Smooth muscle cell of the coronary artery (primary cell): ENCODE data around the gene NFASC. TPM values are rescaled to one million over a fixed set of nuclear protein-coding genes. Genes with fewer than 3 reads are reported as not detected.

Experiments used
- total RNA-seq: library from RNA; depleted of rRNA; stranded (reverse); fragments of >200 nt; gene quantifications from 2 replicates; pipeline ENCODE4 v1.2.3, GENCODE V29; 2014; ENCODE audit warnings: low replicate concordance

The NFASC gene
- 7.2 and 33.3 TPM in 2 replicates for total RNA-seq

DNA sequence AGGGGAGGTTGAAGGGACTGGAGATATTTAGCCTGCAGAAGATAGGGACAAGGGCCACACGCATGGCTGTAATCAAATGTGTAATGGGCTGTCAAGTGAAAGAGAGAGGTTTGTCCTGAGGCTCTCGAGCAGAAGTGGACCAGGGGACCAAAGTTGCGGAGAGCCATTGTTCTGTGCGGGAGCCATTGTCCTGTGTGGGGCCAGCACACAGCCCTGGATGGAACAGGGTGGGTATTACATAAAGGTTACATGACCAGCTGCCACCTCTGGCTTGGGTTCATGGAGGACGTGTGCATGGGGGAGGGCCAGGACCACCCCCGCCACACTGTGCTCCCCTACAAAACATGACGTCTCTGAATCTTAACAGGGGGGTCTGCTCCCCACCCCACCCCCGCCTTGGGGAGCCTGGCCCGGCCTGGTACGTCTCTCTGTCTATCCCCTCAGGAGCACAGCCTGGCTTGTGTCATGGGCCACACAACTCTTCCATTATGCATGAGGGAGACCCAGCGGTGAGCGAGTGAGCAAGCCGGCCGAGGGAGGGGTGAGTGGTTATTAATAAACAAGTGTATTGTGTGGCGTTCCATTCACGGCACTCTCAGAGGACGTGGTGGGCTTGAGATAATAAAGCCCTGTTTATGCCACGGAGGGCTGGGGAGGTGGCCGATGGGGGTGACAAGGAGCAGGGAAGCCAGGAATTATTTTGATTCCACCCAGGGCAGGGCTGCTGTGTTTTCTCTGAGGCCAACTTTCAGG, at the start of gene NFASC:
NFASC (plus strand) TSS at position 703 of the 753 bp plus-strand sequence. CDS start 73,454 bp downstream, outside the sequence.

DNA sequence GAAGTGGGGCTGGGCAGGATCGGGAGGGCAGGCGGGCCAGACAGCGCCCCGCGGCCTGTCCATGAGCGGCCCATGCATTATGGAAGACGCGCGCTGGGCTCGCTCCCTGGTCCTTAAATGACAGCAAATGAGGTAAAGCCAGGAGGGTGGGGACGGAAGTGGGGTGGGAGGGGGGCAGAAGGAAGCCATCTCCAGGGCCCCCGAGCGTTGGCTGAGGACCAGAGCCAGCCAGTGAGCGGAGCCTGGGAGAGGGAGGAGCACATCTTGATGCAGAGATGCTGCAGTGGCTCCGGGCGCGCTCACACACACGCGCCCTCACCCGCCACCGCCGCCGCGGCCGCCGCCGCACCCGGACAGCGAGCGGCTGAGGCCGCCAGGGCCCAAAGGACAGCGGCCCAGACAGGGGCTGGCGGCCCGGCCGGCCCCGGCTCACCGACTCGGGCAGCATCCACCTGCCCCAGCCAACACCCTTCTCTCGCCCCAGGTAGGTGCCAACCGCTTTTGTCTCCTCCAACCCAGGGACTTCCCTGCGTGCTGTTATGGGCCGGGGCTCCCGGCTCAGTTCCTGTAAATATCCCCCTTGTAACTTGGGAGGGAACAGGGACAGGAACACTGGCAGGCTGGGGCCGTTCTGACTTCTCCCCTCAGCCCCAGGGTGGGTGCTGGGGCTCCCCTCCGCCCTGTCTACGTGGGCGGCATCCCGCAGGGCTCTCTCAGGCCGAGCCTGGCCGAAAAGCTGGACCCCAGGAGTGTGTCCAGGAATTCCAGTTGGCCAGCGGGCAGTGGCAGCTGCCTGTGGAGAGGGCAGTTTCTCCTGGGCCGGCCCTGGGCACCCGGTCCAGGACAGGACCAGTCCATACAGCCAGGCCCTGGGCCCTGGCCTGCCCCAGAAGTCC, 172.5 kb downstream of the NFASC start, which contains the start of gene CNTN2:
CNTN2 (plus strand) TSS at position 302 of the 896 bp plus-strand sequence. CDS start 9,974 bp downstream, outside the sequence.

Other genes starting within 250 kb of the NFASC start
- 0.12 TPM in 1 of 2 replicates, not detected in the other for gene LRRN2, start 185.1 kb upstream of the NFASC start, total RNA-seq
- gene CNTN2, start 172.3 kb downstream of the NFASC start, total RNA-seq = not detected in 2 replicates
- 0.83 and 2.5 TPM in 2 replicates for gene TMEM81, start 213.6 kb downstream of the NFASC start, total RNA-seq